ENCODE measurements around the gene GDPGP1.

Gene GDPGP1

DNA sequence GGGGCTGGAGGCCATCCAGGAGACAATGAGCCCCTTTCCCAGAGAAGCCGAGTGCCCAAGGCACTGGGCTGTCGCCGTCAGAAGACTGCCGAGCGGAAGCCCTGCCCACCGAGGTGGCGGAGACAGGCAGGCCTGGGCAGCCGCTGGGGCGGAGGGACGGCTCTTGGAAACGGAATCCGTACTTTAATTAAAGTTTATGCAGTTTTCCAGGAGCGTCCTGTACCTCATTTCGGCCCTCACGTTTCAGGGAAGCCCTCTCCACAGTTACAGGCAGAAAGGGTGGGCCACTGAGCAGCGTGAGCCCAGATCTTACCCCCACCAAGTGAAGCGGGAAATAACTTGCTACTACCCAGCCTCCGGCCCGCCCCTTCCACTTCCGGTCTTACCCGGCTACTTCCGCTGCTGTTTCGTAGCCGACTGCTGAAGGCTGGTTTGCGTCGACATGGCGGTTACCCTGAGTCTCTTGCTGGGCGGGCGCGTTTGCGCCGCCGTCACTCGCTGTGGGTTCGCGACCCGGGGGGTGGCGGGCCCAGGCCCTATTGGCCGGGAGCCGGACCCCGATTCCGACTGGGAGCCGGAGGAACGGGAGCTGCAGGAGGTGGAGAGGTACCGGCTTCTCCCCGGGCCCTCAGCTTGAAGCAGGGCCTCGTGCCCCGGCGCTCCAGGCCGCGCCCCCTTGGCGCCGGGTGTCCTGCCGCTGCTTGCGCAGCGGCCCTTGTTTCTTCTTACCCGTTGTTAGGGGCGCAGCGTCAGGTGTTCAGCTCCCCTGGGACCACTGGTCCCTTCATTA lies 31.5 kb downstream of the GDPGP1 start, which contains the start of gene NGRN:
NGRN (plus strand) TSS at position 402 of the 790 bp plus-strand sequence; CDS start at position 443, 41 bp downstream.
- TF ChIP-seq EP300 (IDR thresholded peaks at IDR 0.05; ENCODE audit: borderline replicate concordance) = no peak
- TF ChIP-seq FOXM1 (IDR thresholded peaks at IDR 0.05; ENCODE audit: borderline replicate concordance, low read depth) = peak; percentile 28; the same call in 1 of the 2 replicates
- peak; percentile 51; the same call in 1 of the 2 replicates for TF ChIP-seq ZBTB7A (IDR thresholded peaks at IDR 0.05; ENCODE audit: low read depth)
- TF ChIP-seq EGR1 (IDR thresholded peaks at IDR 0.05) = 0 out of 2 replicates have a peak, but pooled peaks have one; percentile 9
- no peak for TF ChIP-seq REST (IDR thresholded peaks at IDR 0.05; ENCODE audit: low read depth)
- TF ChIP-seq NFIC (IDR thresholded peaks at IDR 0.05) = peak; percentile 44; the same call in 1 of the 2 replicates
- TF ChIP-seq TAF1 (IDR thresholded peaks at IDR 0.05; ENCODE audit: low read depth) = peak; percentile 98
- no peak; the same call in none of the 2 replicates for TF ChIP-seq CEBPB (IDR thresholded peaks at IDR 0.05)
- peak; percentile 22; the same call in 1 of the 2 replicates for TF ChIP-seq USF1 (IDR thresholded peaks at IDR 0.05)
- TF ChIP-seq YY1 (IDR thresholded peaks at IDR 0.05; ENCODE audit: low read depth) = peak; percentile 89
- TF ChIP-seq, protein P1, sequence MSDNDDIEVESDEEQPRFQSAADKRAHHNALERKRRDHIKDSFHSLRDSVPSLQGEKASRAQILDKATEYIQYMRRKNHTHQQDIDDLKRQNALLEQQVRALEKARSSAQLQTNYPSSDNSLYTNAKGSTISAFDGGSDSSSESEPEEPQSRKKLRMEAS (IDR thresholded peaks at IDR 0.05) = peak; percentile 84
- peak; percentile 77 for TF ChIP-seq TCF12 (IDR thresholded peaks at IDR 0.05; ENCODE audit: low read depth)

GRCh38 chr15:90266061-90266431 lies 32.0 kb downstream of the GDPGP1 start:
- TF ChIP-seq CEBPB (IDR thresholded peaks at IDR 0.05) (no peak), NFIC (IDR thresholded peaks at IDR 0.05) (no peak), ZBTB7A (IDR thresholded peaks at IDR 0.05; ENCODE audit: low read depth) (0 out of 2 replicates have a peak, but pooled peaks have one; percentile 2), USF1 (IDR thresholded peaks at IDR 0.05) (no peak), FOXM1 (IDR thresholded peaks at IDR 0.05; ENCODE audit: borderline replicate concordance, low read depth) (no peak), YY1 (IDR thresholded peaks at IDR 0.05; ENCODE audit: low read depth) (peak; percentile 56)
- TF ChIP-seq, protein P1 (IDR thresholded peaks at IDR 0.05) = no peak

GRCh38 chr15:90266485-90266884 lies 32.5 kb downstream of the GDPGP1 start:
- no peak for TF ChIP-seq EP300 (IDR thresholded peaks at IDR 0.05; ENCODE audit: borderline replicate concordance)
- no peak for TF ChIP-seq CREB1 (IDR thresholded peaks at IDR 0.05; ENCODE audit: low read depth)
- TF ChIP-seq, protein P1 (IDR thresholded peaks at IDR 0.05) = no peak
- no peak for TF ChIP-seq NFIC (IDR thresholded peaks at IDR 0.05)
- TF ChIP-seq RAD21 (IDR thresholded peaks at IDR 0.05; ENCODE audit: low read depth) = no peak
- TF ChIP-seq USF1 (IDR thresholded peaks at IDR 0.05) = no peak
- no peak for TF ChIP-seq CEBPB (IDR thresholded peaks at IDR 0.05)
- TF ChIP-seq FOXM1 (IDR thresholded peaks at IDR 0.05; ENCODE audit: borderline replicate concordance, low read depth) = no peak
- TF ChIP-seq TAF1 (IDR thresholded peaks at IDR 0.05; ENCODE audit: low read depth) = no peak
- no peak for TF ChIP-seq TEAD4 (IDR thresholded peaks at IDR 0.05)
- no peak for TF ChIP-seq ZBTB7A (IDR thresholded peaks at IDR 0.05; ENCODE audit: low read depth)
- no peak for TF ChIP-seq YY1 (IDR thresholded peaks at IDR 0.05; ENCODE audit: low read depth)
- no peak for TF ChIP-seq EGR1 (IDR thresholded peaks at IDR 0.05)
- no peak for TF ChIP-seq REST (IDR thresholded peaks at IDR 0.05; ENCODE audit: low read depth)
- no peak for TF ChIP-seq TCF12 (IDR thresholded peaks at IDR 0.05; ENCODE audit: low read depth)

DNA sequence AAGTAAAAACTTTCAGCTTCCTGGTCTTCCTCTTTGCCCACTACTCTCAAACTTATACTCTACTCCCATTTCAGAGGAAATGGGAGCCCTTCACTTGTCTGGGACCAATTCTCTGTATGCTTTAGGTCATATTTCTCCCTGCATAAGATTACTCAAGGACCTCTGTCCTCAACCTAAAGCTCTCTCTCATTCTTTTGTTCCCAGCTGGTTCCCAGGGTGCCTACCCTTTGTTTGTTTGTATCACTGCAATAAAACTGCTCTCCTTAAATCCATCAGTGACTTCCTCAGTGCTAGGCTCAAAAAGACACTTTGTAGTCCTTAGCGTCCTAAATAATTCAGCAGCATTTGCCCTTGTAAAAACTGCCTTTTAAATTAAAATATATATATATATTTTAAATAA lies 34.4 kb downstream of the GDPGP1 start:
- TF ChIP-seq EP300 (IDR thresholded peaks at IDR 0.05; ENCODE audit: borderline replicate concordance) (no peak), TEAD4 (IDR thresholded peaks at IDR 0.05) (no peak), CREB1 (IDR thresholded peaks at IDR 0.05; ENCODE audit: low read depth) (no peak), TAF1 (IDR thresholded peaks at IDR 0.05; ENCODE audit: low read depth) (no peak)
- TF ChIP-seq, protein P1 (IDR thresholded peaks at IDR 0.05) = no peak

Data from Ishikawa (cell line).